ENCODE measurements around the gene GPER1.
"Not testable (repeated sequence)": the region's sequence is repeated elsewhere in the genome, so short reads cannot be mapped to it uniquely, and the experiment has no call there.

DNA sequence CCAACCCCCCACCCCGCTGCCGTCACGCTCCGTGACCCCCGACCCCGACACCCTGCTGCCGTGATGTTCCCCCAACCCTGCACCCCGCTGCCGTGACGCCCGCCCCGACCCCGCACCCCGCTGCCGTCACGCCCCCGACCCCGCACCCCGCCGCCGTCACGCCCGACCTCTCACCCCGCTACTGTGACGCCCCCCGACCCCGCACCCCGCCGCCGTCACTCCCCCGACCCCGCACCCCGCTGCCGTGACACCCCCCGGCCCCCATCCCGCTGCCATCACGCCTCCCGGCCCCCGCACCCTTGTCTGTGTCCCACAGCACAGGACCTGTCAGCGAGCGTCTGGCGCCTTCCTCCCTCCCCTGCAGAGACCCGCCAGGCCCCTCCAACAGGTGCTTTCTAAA, 13.9 kb upstream of the GPER1 start:
- TF ChIP-seq POLR2AphosphoS5 (IDR thresholded peaks at IDR 0.05; ENCODE audit: low read depth); CTCF (conservative IDR thresholded peaks at IDR 0.05; ENCODE audit: low read depth in 2 of 2); EZH2 (IDR thresholded peaks at IDR 0.05; ENCODE audit: low read depth, unreplicated experiment); EZH2phosphoT487 (IDR thresholded peaks at IDR 0.05; ENCODE audit: unreplicated experiment): not testable (repeated sequence)
